A549 (cell line): ENCODE measurements around the gene OR4D11. TPM values are rescaled to one million over a fixed set of nuclear protein-coding genes. Genes with fewer than 3 reads are reported as not detected.

Source experiments
- ATAC-seq, 2 experiments: fragments of 200-7000 bp in 1 of 2; fragments of >200 bp in 1 of 2; cut with Nextera tagmentation in 1 of 2; cut with Tn5 transposase in 1 of 2; 3 replicates each; pipeline versions ENCODE4 v1.8.0 to v1.9.1; 2018 to 2020; ENCODE audit warnings: mild to moderate bottlenecking in 1 of 2, moderate library complexity in 1 of 2
- CTCF ChIA-PET: fragments of 300-600 bp; sonication (Branson Sonifier 250); formaldehyde crosslinking; extraction: SDS; loops from one replicate; lab custom pipeline; 2021; ENCODE audit warnings: antibody characterized with exemption, inconsistent platforms; lab: Yijun Ruan, JAX
- POLR2A ChIA-PET: fragments of 350-600 bp; formaldehyde crosslinking; extraction: SDS; loops from one replicate; lab custom pipeline; 2021; ENCODE audit warnings: antibody characterized with exemption, inconsistent platforms; lab: Yijun Ruan, JAX
- DNase-seq, 2 experiments: peaks; one replicate each; pipeline versions ENCODE4 v3.0.0 to v3.0.0-alpha.2; 2011 to 2016; ENCODE audit warnings: low read depth in 1 of 2, low spot score in 1 of 2
- FAIRE-seq: peaks from 2 replicates; lab custom pipeline; 2011; peaks lifted over from hg19 to GRCh38; lab: Jason Lieb, UNC
- H3K27ac ChIP-seq, 2 experiments: fragments of >200 bp; sonication (Bioruptor Twin); formaldehyde crosslinking; 3 replicates each; pipeline ENCODE4 v1.5.1; 2016 to 2017
- H3K4me1 ChIP-seq: fragments of >200 bp; sonication (Bioruptor Twin); formaldehyde crosslinking; 3 replicates; pipeline ENCODE4 v1.6.1; 2016
- H3K4me2 ChIP-seq: fragments of >200 bp; sonication (Bioruptor Twin); formaldehyde crosslinking; 3 replicates; pipeline ENCODE4 v1.6.1; 2016
- H3K4me3 ChIP-seq: fragments of >200 bp; sonication (Bioruptor Twin); formaldehyde crosslinking; 3 replicates; pipeline ENCODE4 v1.5.1; 2016
- H3K9me3 ChIP-seq: fragments of >200 bp; sonication (Bioruptor Twin); formaldehyde crosslinking; 3 replicates; pipeline ENCODE4 v1.6.1; 2016
- CBX2 ChIP-seq: fragments of 200-600 bp; sonication (generic); IDR thresholded peaks from 2 replicates; pipeline ENCODE4 v1.6.1; 2016; ENCODE audit warnings: low read depth, mild to moderate bottlenecking, borderline replicate concordance
- CBX8 ChIP-seq: fragments of 200-600 bp; sonication (generic); IDR thresholded peaks from 2 replicates; pipeline ENCODE4 v1.6.1; 2016
- CHD4 ChIP-seq: fragments of 200-600 bp; sonication (generic); IDR thresholded peaks from 2 replicates; pipeline ENCODE4 v1.6.1; 2016; ENCODE audit warnings: antibody characterized with exemption, mild to moderate bottlenecking, borderline replicate concordance
- EHMT2 ChIP-seq: fragments of 200-600 bp; sonication (generic); IDR thresholded peaks from 2 replicates; pipeline ENCODE4 v1.6.1; 2016; ENCODE audit warnings: antibody characterized with exemption, low read depth, mild to moderate bottlenecking, moderate library complexity
- GATA3 ChIP-seq: IDR thresholded peaks from 2 replicates; pipeline ENCODE4 v1.6.1; 2012; ENCODE audit warnings: borderline replicate concordance
- HOXA7 ChIP-seq: fragments of 250-450 bp; sonication (Bioruptor Pico); IDR thresholded peaks from 2 replicates; pipeline ENCODE4 v1.5.0; 2020; ENCODE audit warnings: mild to moderate bottlenecking, moderate library complexity
- HOXB13 ChIP-seq: fragments of 250-450 bp; sonication (Bioruptor Pico); IDR thresholded peaks from 2 replicates; pipeline ENCODE4 v1.5.0; 2020; ENCODE audit warnings: low read depth, mild to moderate bottlenecking, moderate library complexity
- HOXB5 ChIP-seq: fragments of 250-450 bp; sonication (Bioruptor Pico); IDR thresholded peaks from 2 replicates; pipeline ENCODE4 v1.5.0; 2020; ENCODE audit warnings: mild to moderate bottlenecking, moderate library complexity
- KDM1A ChIP-seq: fragments of 200-600 bp; sonication (generic); IDR thresholded peaks from 2 replicates; pipeline ENCODE4 v1.6.1; 2016; ENCODE audit warnings: low read depth, mild to moderate bottlenecking
- KDM5A ChIP-seq: fragments of 200-600 bp; sonication (generic); IDR thresholded peaks from 2 replicates; pipeline ENCODE4 v1.6.1; 2016; ENCODE audit warnings: antibody characterized with exemption, mild to moderate bottlenecking
- MAFK ChIP-seq: fragments of 450-650 bp; IDR thresholded peaks from 2 replicates; pipeline ENCODE4 v1.6.1; 2014; ENCODE audit not compliant: partially characterized antibody
- PHF8 ChIP-seq: fragments of 200-600 bp; sonication (generic); IDR thresholded peaks from 2 replicates; pipeline ENCODE4 v1.6.1; 2016; ENCODE audit warnings: low read depth, mild to moderate bottlenecking, antibody characterized with exemption, moderate library complexity, borderline replicate concordance
- POLR2AphosphoS2 ChIP-seq: conservative IDR thresholded peaks from 2 replicates; pipeline ENCODE4 v1.6.1; 2012; ENCODE audit warnings: low read length, improper control_type of control experiment, inconsistent platforms
- RAD21 ChIP-seq, 2 experiments: fragments of >200 bp in 1 of 2; sonication (Bioruptor Twin) in 1 of 2; formaldehyde crosslinking in 1 of 2; IDR thresholded peaks in 1 of 2; conservative IDR thresholded peaks in 1 of 2; 2 replicates in 1 of 2; 3 replicates in 1 of 2; pipeline ENCODE4 v1.6.1; 2012 to 2018; ENCODE audit warnings: inconsistent platforms in 1 of 2
- RCOR1 ChIP-seq: fragments of 150-350 bp; IDR thresholded peaks from 2 replicates; pipeline ENCODE4 v1.6.1; 2014; ENCODE audit warnings: antibody characterized with exemption, low read length, low read depth
- RFX5 ChIP-seq: fragments of 450-650 bp; IDR thresholded peaks from 2 replicates; pipeline ENCODE4 v1.7.1; 2014; ENCODE audit warnings: antibody characterized with exemption, mild to moderate bottlenecking, moderate library complexity
- TFCP2L1 ChIP-seq: fragments of 250-450 bp; sonication (Bioruptor Pico); IDR thresholded peaks from 2 replicates; pipeline ENCODE4 v1.5.0; 2021; ENCODE audit warnings: mild to moderate bottlenecking
- ZC3H11A ChIP-seq: fragments of 450-650 bp; IDR thresholded peaks from 2 replicates; pipeline ENCODE4 v1.6.1; 2014; ENCODE audit warnings: antibody characterized with exemption, mild to moderate bottlenecking
- ZNF302 ChIP-seq: fragments of 250-450 bp; sonication (Bioruptor Pico); IDR thresholded peaks from 2 replicates; pipeline ENCODE4 v1.9.0; 2021; ENCODE audit warnings: inconsistent platforms, mild to moderate bottlenecking, moderate library complexity
- WGBS: methylation state at CpG from one replicate; pipeline ENCODE4 v1.1.6; 2017; ENCODE audit errors: missing lambda C conversion rate; 5-methylcytosine and 5-hydroxymethylcytosine counted together
- polyA plus RNA-seq, 4 experiments: library from polyadenylated mRNA; depleted of rRNA in 3 of 4; stranded (reverse); fragments of >200 nt; fragmentation: RNase III in 1 of 4; extraction: RNeasy Plus Mini Kit Qiagen cat#74134 plus additional on column Dnase treatment in 1 of 4; gene quantifications; 2 replicates in 3 of 4; 3 replicates in 1 of 4; pipeline ENCODE4 v1.2.3, GENCODE V29; 2011 to 2017
- TF ChIP-seq, protein P1 (sequence below): fragments of 150-350 bp; IDR thresholded peaks from 2 replicates; pipeline ENCODE4 v1.6.1; 2014; ENCODE audit warnings: low read depth, mild to moderate bottlenecking, low read length
- TF ChIP-seq, protein P2 (sequence below): fragments of 250-450 bp; sonication (Bioruptor Pico); IDR thresholded peaks from 2 replicates; pipeline ENCODE4 v1.5.0; 2020; ENCODE audit warnings: low read depth, mild to moderate bottlenecking, moderate library complexity
- TF ChIP-seq, protein P3 (sequence below): fragments of 250-450 bp; sonication (Bioruptor Pico); IDR thresholded peaks from 2 replicates; pipeline ENCODE4 v1.5.0; 2021; ENCODE audit warnings: mild to moderate bottlenecking, moderate library complexity, borderline replicate concordance
- TF ChIP-seq, protein P4 (sequence below): fragments of >200 bp; sonication (Bioruptor Twin); formaldehyde crosslinking; IDR thresholded peaks from 3 replicates; pipeline ENCODE4 v1.5.1; 2016
- TF ChIP-seq, protein P5 (sequence below): fragments of >200 bp; sonication (Bioruptor Twin); formaldehyde crosslinking; IDR thresholded peaks from 2 replicates; pipeline ENCODE4 v1.6.1; 2016

The OR4D11 gene
- polyA plus RNA-seq, 2 of the 4 experiments (the other 2 are of a cell fraction), result not detected

DNA sequence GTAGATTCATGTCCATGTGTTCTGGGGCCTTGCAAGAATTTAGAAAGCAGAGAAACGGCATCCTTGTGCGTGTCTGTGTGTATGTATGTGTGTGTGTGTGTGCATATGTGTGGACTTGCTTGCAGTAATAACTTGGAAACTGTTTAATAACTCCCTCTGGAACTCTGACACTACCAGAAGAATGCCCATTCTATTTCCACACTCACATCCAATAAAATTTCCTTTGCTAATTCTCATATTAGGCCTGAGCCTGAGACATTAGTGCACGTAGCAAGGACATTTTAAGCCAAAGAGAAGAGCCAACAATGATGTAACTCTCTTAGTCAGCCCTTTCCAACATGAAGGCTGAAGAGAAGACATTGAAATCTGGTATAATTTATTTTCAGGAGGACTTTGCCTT lies 43.5 kb upstream of the OR4D11 start:
- no peak overlapping the region for H3K4me2 ChIP-seq
- POLR2A ChIA-PET, result no interaction called here
- H3K4me3 ChIP-seq, result no peak overlapping the region
- DNase-seq (no peak), ATAC-seq (no peak), FAIRE-seq (no peak)
- TF ChIP-seq CBX2 (no peak), GATA3 (no peak), MAFK (no peak), CHD4 (no peak), EHMT2 (no peak), ZNF302 (CRISPR knock-in tag) (no peak), HOXB13 (CRISPR knock-in tag) (no peak), ZC3H11A (no peak), TFCP2L1 (CRISPR knock-in tag) (no peak)
- TF ChIP-seq, protein P1, sequence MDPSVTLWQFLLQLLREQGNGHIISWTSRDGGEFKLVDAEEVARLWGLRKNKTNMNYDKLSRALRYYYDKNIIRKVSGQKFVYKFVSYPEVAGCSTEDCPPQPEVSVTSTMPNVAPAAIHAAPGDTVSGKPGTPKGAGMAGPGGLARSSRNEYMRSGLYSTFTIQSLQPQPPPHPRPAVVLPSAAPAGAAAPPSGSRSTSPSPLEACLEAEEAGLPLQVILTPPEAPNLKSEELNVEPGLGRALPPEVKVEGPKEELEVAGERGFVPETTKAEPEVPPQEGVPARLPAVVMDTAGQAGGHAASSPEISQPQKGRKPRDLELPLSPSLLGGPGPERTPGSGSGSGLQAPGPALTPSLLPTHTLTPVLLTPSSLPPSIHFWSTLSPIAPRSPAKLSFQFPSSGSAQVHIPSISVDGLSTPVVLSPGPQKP, result no peak
- TF ChIP-seq, protein P2, sequence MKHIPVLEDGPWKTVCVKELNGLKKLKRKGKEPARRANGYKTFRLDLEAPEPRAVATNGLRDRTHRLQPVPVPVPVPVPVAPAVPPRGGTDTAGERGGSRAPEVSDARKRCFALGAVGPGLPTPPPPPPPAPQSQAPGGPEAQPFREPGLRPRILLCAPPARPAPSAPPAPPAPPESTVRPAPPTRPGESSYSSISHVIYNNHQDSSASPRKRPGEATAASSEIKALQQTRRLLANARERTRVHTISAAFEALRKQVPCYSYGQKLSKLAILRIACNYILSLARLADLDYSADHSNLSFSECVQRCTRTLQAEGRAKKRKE (CRISPR knock-in tag), result no peak
- H3K9me3 ChIP-seq, result no peaks in the 10 kb centered on the region
- H3K27ac ChIP-seq, result no peak overlapping the region
- CTCF ChIA-PET, result no interaction called here
- H3K4me1 ChIP-seq, result no peaks in the 10 kb centered on the region
- WGBS, result 24% methylated on average over 3 of the region's 3 CpGs

DNA sequence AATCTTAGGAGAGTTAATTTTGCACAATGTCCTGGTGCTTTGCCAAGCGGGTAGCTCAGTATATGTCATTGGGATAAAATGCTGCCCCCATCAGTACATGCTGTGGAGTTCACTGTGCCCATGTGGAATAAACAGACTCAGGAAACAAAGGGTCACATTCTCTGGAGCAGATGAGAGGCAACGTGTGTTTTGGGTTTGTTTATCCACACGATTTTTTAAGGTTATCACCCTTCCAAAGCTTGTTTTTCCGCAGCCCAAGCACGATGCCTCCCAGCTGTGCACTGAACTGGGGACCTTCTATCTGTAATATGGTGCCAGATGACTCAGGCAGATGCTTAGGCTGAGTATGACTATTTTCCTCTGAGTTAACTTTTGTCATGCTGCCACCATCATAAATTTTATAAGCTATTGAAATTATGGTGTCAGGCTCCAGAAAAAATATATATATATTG lies 40.2 kb upstream of the OR4D11 start:
- TF ChIP-seq CBX8 (no peak), ZNF302 (CRISPR knock-in tag) (no peak), ZC3H11A (no peak), HOXA7 (CRISPR knock-in tag) (no peak), KDM1A (no peak), POLR2AphosphoS2 (no peak), RCOR1 (no peak), HOXB5 (CRISPR knock-in tag) (no peak), RFX5 (no peak), KDM5A (no peak), TFCP2L1 (CRISPR knock-in tag) (no peak), PHF8 (no peak), RAD21 (conservative IDR thresholded peaks at IDR 0.05 in 1 of 2, IDR thresholded peaks at IDR 0.05 in 1 of 2) (no peak)
- TF ChIP-seq, protein P3, sequence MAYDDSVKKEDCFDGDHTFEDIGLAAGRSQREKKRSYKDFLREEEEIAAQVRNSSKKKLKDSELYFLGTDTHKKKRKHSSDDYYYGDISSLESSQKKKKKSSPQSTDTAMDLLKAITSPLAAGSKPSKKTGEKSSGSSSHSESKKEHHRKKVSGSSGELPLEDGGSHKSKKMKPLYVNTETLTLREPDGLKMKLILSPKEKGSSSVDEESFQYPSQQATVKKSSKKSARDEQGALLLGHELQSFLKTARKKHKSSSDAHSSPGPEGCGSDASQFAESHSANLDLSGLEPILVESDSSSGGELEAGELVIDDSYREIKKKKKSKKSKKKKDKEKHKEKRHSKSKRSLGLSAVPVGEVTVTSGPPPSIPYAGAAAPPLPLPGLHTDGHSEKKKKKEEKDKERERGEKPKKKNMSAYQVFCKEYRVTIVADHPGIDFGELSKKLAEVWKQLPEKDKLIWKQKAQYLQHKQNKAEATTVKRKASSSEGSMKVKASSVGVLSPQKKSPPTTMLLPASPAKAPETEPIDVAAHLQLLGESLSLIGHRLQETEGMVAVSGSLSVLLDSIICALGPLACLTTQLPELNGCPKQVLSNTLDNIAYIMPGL (CRISPR knock-in tag), result no peak
- TF ChIP-seq, protein P4, sequence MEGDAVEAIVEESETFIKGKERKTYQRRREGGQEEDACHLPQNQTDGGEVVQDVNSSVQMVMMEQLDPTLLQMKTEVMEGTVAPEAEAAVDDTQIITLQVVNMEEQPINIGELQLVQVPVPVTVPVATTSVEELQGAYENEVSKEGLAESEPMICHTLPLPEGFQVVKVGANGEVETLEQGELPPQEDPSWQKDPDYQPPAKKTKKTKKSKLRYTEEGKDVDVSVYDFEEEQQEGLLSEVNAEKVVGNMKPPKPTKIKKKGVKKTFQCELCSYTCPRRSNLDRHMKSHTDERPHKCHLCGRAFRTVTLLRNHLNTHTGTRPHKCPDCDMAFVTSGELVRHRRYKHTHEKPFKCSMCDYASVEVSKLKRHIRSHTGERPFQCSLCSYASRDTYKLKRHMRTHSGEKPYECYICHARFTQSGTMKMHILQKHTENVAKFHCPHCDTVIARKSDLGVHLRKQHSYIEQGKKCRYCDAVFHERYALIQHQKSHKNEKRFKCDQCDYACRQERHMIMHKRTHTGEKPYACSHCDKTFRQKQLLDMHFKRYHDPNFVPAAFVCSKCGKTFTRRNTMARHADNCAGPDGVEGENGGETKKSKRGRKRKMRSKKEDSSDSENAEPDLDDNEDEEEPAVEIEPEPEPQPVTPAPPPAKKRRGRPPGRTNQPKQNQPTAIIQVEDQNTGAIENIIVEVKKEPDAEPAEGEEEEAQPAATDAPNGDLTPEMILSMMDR, result no peak
- TF ChIP-seq, protein P5, sequence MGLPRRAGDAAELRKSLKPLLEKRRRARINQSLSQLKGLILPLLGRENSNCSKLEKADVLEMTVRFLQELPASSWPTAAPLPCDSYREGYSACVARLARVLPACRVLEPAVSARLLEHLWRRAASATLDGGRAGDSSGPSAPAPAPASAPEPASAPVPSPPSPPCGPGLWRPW, result no peak
- TF ChIP-seq, all 56 proteins: peak for 0
- ATAC-seq, result peak in 1 of 2 experiments; percentile 46; a peak in 1 of 6 replicates
- no peaks in the 10 kb centered on the region for H3K9me3 ChIP-seq
- no peak overlapping the region for H3K27ac ChIP-seq
- FAIRE-seq, result no peak
- H3K4me2 ChIP-seq, result no peak overlapping the region
- ChIA-PET POLR2A (no interaction called here), CTCF (interaction anchor here (0.7 kb wide), 1 partner anchor 86 kb away, joined by 3 read pairs; no protein-coding TSS in a partner anchor)
- WGBS, result 27% methylated on average over 5 of the region's 5 CpGs
- DNase-seq, result no peak
- H3K4me3 ChIP-seq, result no peak overlapping the region
- no peaks in the 10 kb centered on the region for H3K4me1 ChIP-seq
